K562 (cell line): ENCODE measurements around the gene CARS2. TPM values are rescaled to one million over a fixed set of nuclear protein-coding genes. Genes with fewer than 3 reads are reported as not detected.

Experiments
- ATAC-seq: fragments of 200-7000 bp; cut with Tn5 transposase; 3 replicates; pipeline ENCODE4 v1.9.1; 2020; ENCODE audit warnings: moderate library complexity
- BruUV-seq: library from RNA; stranded (reverse); fragments of 400-500 nt; replicated peaks from 2 replicates; lab custom pipeline; 2021; lab: Mats Ljungman, UMichigan
- CTCF ChIA-PET: fragments of 300-600 bp; formaldehyde crosslinking; extraction: SDS; loops from one replicate; lab custom pipeline; 2021; ENCODE audit warnings: low intra/inter-chr PET ratio; lab: Yijun Ruan, JAX
- POLR2A ChIA-PET: fragments of 300-600, 350-650 bp; sonication (Branson Sonifier 250); formaldehyde crosslinking; extraction: SDS; loops from one replicate; lab custom pipeline; 2021; ENCODE audit warnings: antibody characterized with exemption, inconsistent platforms; lab: Yijun Ruan, JAX
- DNase-seq, 4 experiments: peaks; one replicate each; pipeline versions ENCODE4 v3.0.0 to v3.0.0-alpha.2; 2011 to 2018; ENCODE audit warnings: low spot score in 3 of 4, mixed read lengths in 3 of 4; ENCODE audit errors: extremely low read depth in 1 of 4
- FAIRE-seq: peaks from 2 replicates; lab custom pipeline; 2011; peaks lifted over from hg19 to GRCh38; lab: Jason Lieb, UNC
- H2AFZ ChIP-seq: 2 replicates; pipeline ENCODE4 v1.6.0; 2011; ENCODE audit warnings: low read depth, low read length, control low read depth, inconsistent platforms
- H3K27ac ChIP-seq: fragments of 200-600 bp; 3 replicates; pipeline ENCODE4 v1.8.0; 2011; ENCODE audit warnings: low read depth, mild to moderate bottlenecking, control low read depth, inconsistent platforms, low read length, moderate library complexity, mixed read lengths; ENCODE audit errors: extremely low read depth
- H3K27me3 ChIP-seq, 2 experiments: fragments of 300-600 bp in 1 of 2; 2 replicates in 1 of 2; 3 replicates in 1 of 2; pipeline versions ENCODE4 v1.6.0 to v1.8.0; 2011; ENCODE audit warnings: inconsistent platforms in 2 of 2, low read length in 2 of 2, mild to moderate bottlenecking in 1 of 2, mixed read lengths in 1 of 2, moderate library complexity in 1 of 2; ENCODE audit not compliant: control insufficient read depth in 2 of 2, insufficient read depth in 2 of 2
- H3K36me3 ChIP-seq: fragments of 300-600 bp; 3 replicates; pipeline ENCODE4 v1.8.0; 2011; ENCODE audit warnings: mild to moderate bottlenecking, low read length, inconsistent platforms; ENCODE audit not compliant: control insufficient read depth, insufficient read depth
- H3K4me1 ChIP-seq, 2 experiments: fragments of 200-600 bp in 1 of 2; replicated peaks in 1 of 2; 2 replicates in 1 of 2; 3 replicates in 1 of 2; pipeline versions ENCODE4 v1.5.1 to v1.8.0; 2011; ENCODE audit warnings: inconsistent platforms in 2 of 2, low read length in 2 of 2, mild to moderate bottlenecking in 1 of 2, mixed read lengths in 1 of 2, moderate library complexity in 1 of 2; ENCODE audit not compliant: control insufficient read depth in 2 of 2, insufficient read depth in 2 of 2
- H3K4me2 ChIP-seq: 2 replicates; pipeline ENCODE4 v1.6.1; 2011; ENCODE audit warnings: low read length, control low read depth, inconsistent platforms, mixed read lengths; ENCODE audit not compliant: insufficient read depth
- H3K4me3 ChIP-seq: fragments of 200-600 bp; sonication (generic), shearing (Covaris generic); 2 replicates; pipeline ENCODE4 v1.5.1; 2016; ENCODE audit warnings: control low read depth, inconsistent platforms
- H3K79me2 ChIP-seq: fragments of 200-600 bp; 3 replicates; pipeline ENCODE4 v1.8.0; 2011; ENCODE audit warnings: low read length, inconsistent platforms; ENCODE audit not compliant: control insufficient read depth, insufficient read depth
- H3K9ac ChIP-seq, 2 experiments: 2 replicates each; pipeline versions ENCODE4 v1.6.0 to v1.6.1; 2011; ENCODE audit warnings: low read depth in 2 of 2, low read length in 2 of 2, control low read depth in 1 of 2, inconsistent platforms in 1 of 2, mild to moderate bottlenecking in 1 of 2, mixed read lengths in 1 of 2; ENCODE audit not compliant: insufficient read depth in 1 of 2
- H3K9me1 ChIP-seq: one replicate; pipeline ENCODE4 v1.6.0; 2011; ENCODE audit warnings: inconsistent platforms, mild to moderate bottlenecking, low read length, moderate library complexity; ENCODE audit not compliant: control insufficient read depth, insufficient read depth
- H3K9me3 ChIP-seq: replicated peaks from 2 replicates; pipeline ENCODE4 v1.5.1; 2011; ENCODE audit warnings: low read depth, low read length, inconsistent platforms; ENCODE audit not compliant: control insufficient read depth, insufficient read depth
- H4K20me1 ChIP-seq: replicated peaks from 2 replicates; pipeline ENCODE4 v1.6.1; 2011; ENCODE audit warnings: low read length, inconsistent platforms, mixed read lengths; ENCODE audit not compliant: control insufficient read depth, insufficient read depth
- ERF ChIP-seq: fragments of 450-650 bp; formaldehyde crosslinking; IDR thresholded peaks from 2 replicates; pipeline ENCODE4 v1.4.0; 2020; ENCODE audit warnings: mild to moderate bottlenecking, mixed read lengths
- HMG20B ChIP-seq: fragments of 250-450 bp; sonication (Bioruptor Pico); IDR thresholded peaks from 2 replicates; pipeline ENCODE4 v1.5.0; 2021; ENCODE audit warnings: mild to moderate bottlenecking
- RAD51 ChIP-seq: fragments of 450-650 bp; IDR thresholded peaks from 2 replicates; pipeline ENCODE4 v1.7.1; 2016; ENCODE audit warnings: low read depth, mild to moderate bottlenecking, borderline replicate concordance
- SMC3 ChIP-seq: conservative IDR thresholded peaks from 2 replicates; pipeline ENCODE4 v1.6.1; 2011; ENCODE audit warnings: low read depth, low read length, improper control_type of control experiment; ENCODE audit not compliant: insufficient read depth
- TEAD2 ChIP-seq: fragments of 450-650 bp; IDR thresholded peaks from 2 replicates; pipeline ENCODE4 v1.6.1; 2016; ENCODE audit warnings: missing genetic modification characterization, control low read depth, missing compliant biosample characterization
- TEAD4 ChIP-seq, 2 experiments: sonication (generic) in 1 of 2; formaldehyde crosslinking in 1 of 2; IDR thresholded peaks; 2 replicates each; pipeline versions ENCODE4 v1.6.1 to v1.8.0; 2012 to 2022; ENCODE audit warnings: borderline replicate concordance in 1 of 2, inconsistent platforms in 1 of 2, low read length in 1 of 2, mild to moderate bottlenecking in 1 of 2, missing genetic modification reagents in 1 of 2
- ZNF263 ChIP-seq: sonication (generic); formaldehyde crosslinking; IDR thresholded peaks from 2 replicates; pipeline ENCODE4 v1.8.0; 2022; ENCODE audit warnings: mild to moderate bottlenecking, missing genetic modification reagents, borderline replicate concordance
- ZNF431 ChIP-seq: sonication (generic); formaldehyde crosslinking; IDR thresholded peaks from 2 replicates; pipeline ENCODE4 v1.8.0; 2022; ENCODE audit warnings: mild to moderate bottlenecking, missing genetic modification reagents
- ZSCAN32 ChIP-seq: fragments of 450-650 bp; formaldehyde crosslinking; IDR thresholded peaks from 2 replicates; pipeline ENCODE4 v1.4.0; 2020; ENCODE audit warnings: mild to moderate bottlenecking, moderate library complexity
- WGBS: fragments of 100-300 bp; shearing (Covaris generic); methylation state at CpG from one replicate; pipeline ENCODE4 v1.1.6; 2016; ENCODE audit warnings: low coverage, mixed read lengths; ENCODE audit not compliant: insufficient coverage; ENCODE audit errors: missing lambda C conversion rate; 5-methylcytosine and 5-hydroxymethylcytosine counted together
- in situ Hi-C: fragments of 300-500 bp; cut with MboI; formaldehyde crosslinking; loops from 4 replicates; pipeline ENCODE4 v1.15.0; 2018; ENCODE audit warnings: inconsistent platforms, mixed read lengths
- intact Hi-C: fragments of 100-400 bp; cut with micrococcal nuclease; formaldehyde crosslinking; loops from 2 replicates; pipeline ENCODE4 v1.14.2; 2022
- polyA plus RNA-seq, 8 experiments: library from polyadenylated mRNA; depleted of rRNA in 4 of 8; stranded (reverse) in 5 of 8; unstranded in 3 of 8; fragments of >200 nt; fragmentation: Nextera tagmentation in 2 of 8; fragmentation: Illumina TruSeq in 1 of 8; extraction: Ambion mirVana in 2 of 8; extraction: Trizol in 1 of 8; gene quantifications; 2 replicates each; pipeline versions ENCODE4 v1.2.1 to v1.2.3, GENCODE V29; 2011 to 2014; ENCODE audit warnings: inconsistent platforms in 1 of 8, missing spikeins in 1 of 8
- total RNA-seq, 7 experiments: library from RNA; depleted of rRNA in 6 of 7; stranded (reverse); fragments of >200 nt in 6 of 7; fragmentation: Illumina TruSeq in 2 of 7; extraction: Trizol in 2 of 7; gene quantifications; 2 replicates each; pipeline versions ENCODE4 v1.2.1 to v1.2.3, GENCODE V29; 2011 to 2021; ENCODE audit warnings: low replicate concordance in 1 of 7
- TF ChIP-seq, protein P1 (sequence below), 2 experiments: fragments of 450-650 bp; formaldehyde crosslinking in 1 of 2; IDR thresholded peaks; 2 replicates each; pipeline versions ENCODE4 v1.4.0 to v1.6.1; 2014 to 2020; ENCODE audit warnings: mild to moderate bottlenecking in 2 of 2, borderline replicate concordance in 1 of 2, low read depth in 1 of 2

CARS2 gene
- total and polyA plus RNA-seq, 9 of the 15 experiments (the other 6 are each of a cell fraction or from before 2014, with no cell fraction given), result 1.7 to 37.4 (median 30.5) TPM

DNA sequence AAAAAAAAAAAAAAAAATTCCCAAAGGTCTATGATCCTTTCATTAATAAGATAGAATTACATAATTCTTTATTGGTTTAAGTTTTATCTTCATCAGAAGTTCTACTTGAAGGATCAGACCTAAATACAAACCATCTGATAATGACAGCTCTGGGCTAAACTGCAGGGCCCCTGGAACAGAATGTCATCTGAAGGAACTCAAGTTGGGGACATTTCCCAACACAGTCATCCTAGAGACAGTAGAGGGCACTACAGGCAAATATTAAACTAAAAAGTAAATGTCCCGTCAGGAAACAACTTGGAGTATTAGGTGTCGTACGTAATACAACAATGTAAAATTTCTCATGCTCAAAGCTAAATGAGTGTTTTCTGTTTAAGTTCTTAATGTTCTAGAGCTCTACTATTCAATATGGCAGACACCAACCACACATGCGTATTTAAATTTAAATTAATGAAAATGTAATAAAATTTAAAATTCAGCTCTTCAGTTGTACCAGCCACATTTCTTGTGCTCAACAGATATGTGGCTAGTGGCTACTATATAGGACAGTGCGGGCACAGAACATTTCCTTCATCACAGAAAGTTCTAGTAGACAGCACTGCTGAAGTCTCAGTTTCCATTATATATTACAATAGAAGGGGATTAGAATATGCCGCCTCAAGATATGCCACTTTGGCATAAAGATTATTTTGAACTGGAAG, 112.3 kb downstream of the CARS2 start:
- Histone ChIP-seq H2AFZ (peak overlapping the region; percentile 83), H4K20me1 (no peaks in the 10 kb centered on the region), H3K9me1 (no peaks in the 10 kb centered on the region), H3K4me1 (peaks cover 7% of the 10 kb centered on the region in 2 experiments; a peak in 4 of 5 replicates), H3K27ac (no peak overlapping the region), H3K9me3 (no peaks in the 10 kb centered on the region), H3K27me3 (no peaks in the 10 kb centered on the region), H3K36me3 (no peaks in the 10 kb centered on the region), H3K79me2 (no peaks in the 10 kb centered on the region), H3K9ac (no peak overlapping the region), H3K4me2 (no peak overlapping the region), H3K4me3 (no peak overlapping the region)
- peak; percentile 32 to 77 (median 52) for DNase-seq
- WGBS, result 20% methylated on average over 6 of the region's 6 CpGs
- in situ Hi-C loops (loop anchor here (10.0 kb wide), 1 partner anchor 231 kb away; no protein-coding TSS in a partner anchor), intact Hi-C loops (loop anchor here (1.0 to 10.0 kb wide), 5 partner anchors 119 to 451 kb away; partner anchors contain the start of genes ANKRD10 and ING1)
- ChIA-PET CTCF (interaction anchor here (0.7 to 2.0 kb wide), 2 partner anchors 30 to 226 kb away, joined by 3 to 11 read pairs; no protein-coding TSS in a partner anchor), POLR2A (interaction anchor here (1.0 to 1.1 kb wide), 2 partner anchors 10 to 122 kb away, joined by 3 read pairs; no protein-coding TSS in a partner anchor)
- ATAC-seq, result peak; percentile 96
- peak; percentile 93 for FAIRE-seq
- BruUV-seq, result no TSS peak
- TF ChIP-seq ZNF431 (CRISPR knock-in tag) (no peak), TEAD2 (tag) (no peak), RAD51 (no peak), HMG20B (no peak), ERF (no peak), ZNF263 (CRISPR knock-in tag) (no peak), ZSCAN32 (CRISPR knock-in tag) (no peak), TEAD4 (IDR thresholded peaks at IDR 0.05; ENCODE audit: low read length) (no peak), TEAD4 (CRISPR knock-in tag; IDR thresholded peaks at IDR 0.05; ENCODE audit: borderline replicate concordance) (no peak), SMC3 (peak; percentile 43; the same call in 1 of the 2 replicates)
- TF ChIP-seq, protein P1, sequence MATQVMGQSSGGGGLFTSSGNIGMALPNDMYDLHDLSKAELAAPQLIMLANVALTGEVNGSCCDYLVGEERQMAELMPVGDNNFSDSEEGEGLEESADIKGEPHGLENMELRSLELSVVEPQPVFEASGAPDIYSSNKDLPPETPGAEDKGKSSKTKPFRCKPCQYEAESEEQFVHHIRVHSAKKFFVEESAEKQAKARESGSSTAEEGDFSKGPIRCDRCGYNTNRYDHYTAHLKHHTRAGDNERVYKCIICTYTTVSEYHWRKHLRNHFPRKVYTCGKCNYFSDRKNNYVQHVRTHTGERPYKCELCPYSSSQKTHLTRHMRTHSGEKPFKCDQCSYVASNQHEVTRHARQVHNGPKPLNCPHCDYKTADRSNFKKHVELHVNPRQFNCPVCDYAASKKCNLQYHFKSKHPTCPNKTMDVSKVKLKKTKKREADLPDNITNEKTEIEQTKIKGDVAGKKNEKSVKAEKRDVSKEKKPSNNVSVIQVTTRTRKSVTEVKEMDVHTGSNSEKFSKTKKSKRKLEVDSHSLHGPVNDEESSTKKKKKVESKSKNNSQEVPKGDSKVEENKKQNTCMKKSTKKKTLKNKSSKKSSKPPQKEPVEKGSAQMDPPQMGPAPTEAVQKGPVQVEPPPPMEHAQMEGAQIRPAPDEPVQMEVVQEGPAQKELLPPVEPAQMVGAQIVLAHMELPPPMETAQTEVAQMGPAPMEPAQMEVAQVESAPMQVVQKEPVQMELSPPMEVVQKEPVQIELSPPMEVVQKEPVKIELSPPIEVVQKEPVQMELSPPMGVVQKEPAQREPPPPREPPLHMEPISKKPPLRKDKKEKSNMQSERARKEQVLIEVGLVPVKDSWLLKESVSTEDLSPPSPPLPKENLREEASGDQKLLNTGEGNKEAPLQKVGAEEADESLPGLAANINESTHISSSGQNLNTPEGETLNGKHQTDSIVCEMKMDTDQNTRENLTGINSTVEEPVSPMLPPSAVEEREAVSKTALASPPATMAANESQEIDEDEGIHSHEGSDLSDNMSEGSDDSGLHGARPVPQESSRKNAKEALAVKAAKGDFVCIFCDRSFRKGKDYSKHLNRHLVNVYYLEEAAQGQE (IDR thresholded peaks at IDR 0.05; ENCODE audit: borderline replicate concordance), result peak; percentile 74; the same call in 1 of the 2 replicates
- TF ChIP-seq, protein P1 (CRISPR knock-in tag; IDR thresholded peaks at IDR 0.05; ENCODE audit: low read depth), result no peak
